Activated CD8-positive, alpha-beta T cell treated with anti-CD3 and anti-CD28 coated beads for 36 hours (primary cell): ENCODE data around the gene MAU2. TPM values are rescaled to one million over a fixed set of nuclear protein-coding genes. Genes with fewer than 3 reads are reported as not detected.
A peak's percentile ranks its signal among the peaks of the same experiment; 100 is the strongest.
"Not testable (repeated sequence)": the region's sequence is repeated elsewhere in the genome, so short reads cannot be mapped to it uniquely, and the experiment has no call there.

ENCODE experiments used
- ATAC-seq: fragments of 200-7000 bp; cut with Tn5 transposase; one replicate; pipeline ENCODE4 v1.10.0; 2021; ENCODE audit warnings: mild to moderate bottlenecking, moderate library complexity
- CTCF ChIA-PET: fragments of 350-600 bp; sonication (Branson Sonifier 250); formaldehyde crosslinking; loops from one replicate; lab custom pipeline; 2021; ENCODE audit warnings: antibody characterized with exemption; lab: Charles Lee
- POLR2A ChIA-PET: fragments of 350-600 bp; sonication (Branson Sonifier 250); formaldehyde crosslinking; loops from one replicate; lab custom pipeline; 2021; ENCODE audit warnings: antibody characterized with exemption; lab: Charles Lee
- DNase-seq: peaks from one replicate; pipeline ENCODE4 v3.0.0-alpha.2; 2020
- H3K27ac Mint-ChIP-seq: one replicate; pipeline ENCODE4 v1.8.0; 2021; ENCODE audit warnings: mild to moderate bottlenecking, mixed read lengths
- H3K27me3 Mint-ChIP-seq: one replicate; pipeline ENCODE4 v1.8.0; 2021; ENCODE audit warnings: mixed read lengths
- H3K36me3 Mint-ChIP-seq: one replicate; pipeline ENCODE4 v1.8.0; 2021; ENCODE audit warnings: low read depth, mixed read lengths
- H3K4me1 Mint-ChIP-seq: one replicate; pipeline ENCODE4 v1.8.0; 2021; ENCODE audit warnings: low read depth, mixed read lengths
- H3K4me3 Mint-ChIP-seq: one replicate; pipeline ENCODE4 v1.8.0; 2021; ENCODE audit warnings: mild to moderate bottlenecking, moderate library complexity, mixed read lengths
- H3K9me3 Mint-ChIP-seq: one replicate; pipeline ENCODE4 v1.8.0; 2021; ENCODE audit warnings: mixed read lengths
- intact Hi-C: fragments of 100-400 bp; cut with micrococcal nuclease; formaldehyde crosslinking; loops from one replicate; pipeline ENCODE4 v1.10.0; 2022
- total RNA-seq, 2 experiments: library from RNA; stranded (reverse); gene quantifications; one replicate each; pipeline ENCODE4 v1.2.3, GENCODE V29; 2021
- TF ChIP-seq, protein P1 (sequence below): fragments of 200-600 bp; IDR thresholded peaks from one replicate; pipeline ENCODE4 v1.8.0; 2022; ENCODE audit warnings: antibody characterized with exemption, mild to moderate bottlenecking

MAU2 gene
- total RNA-seq, 2 experiments from 2014 or later, result 38.4 to 39.4 TPM

DNA sequence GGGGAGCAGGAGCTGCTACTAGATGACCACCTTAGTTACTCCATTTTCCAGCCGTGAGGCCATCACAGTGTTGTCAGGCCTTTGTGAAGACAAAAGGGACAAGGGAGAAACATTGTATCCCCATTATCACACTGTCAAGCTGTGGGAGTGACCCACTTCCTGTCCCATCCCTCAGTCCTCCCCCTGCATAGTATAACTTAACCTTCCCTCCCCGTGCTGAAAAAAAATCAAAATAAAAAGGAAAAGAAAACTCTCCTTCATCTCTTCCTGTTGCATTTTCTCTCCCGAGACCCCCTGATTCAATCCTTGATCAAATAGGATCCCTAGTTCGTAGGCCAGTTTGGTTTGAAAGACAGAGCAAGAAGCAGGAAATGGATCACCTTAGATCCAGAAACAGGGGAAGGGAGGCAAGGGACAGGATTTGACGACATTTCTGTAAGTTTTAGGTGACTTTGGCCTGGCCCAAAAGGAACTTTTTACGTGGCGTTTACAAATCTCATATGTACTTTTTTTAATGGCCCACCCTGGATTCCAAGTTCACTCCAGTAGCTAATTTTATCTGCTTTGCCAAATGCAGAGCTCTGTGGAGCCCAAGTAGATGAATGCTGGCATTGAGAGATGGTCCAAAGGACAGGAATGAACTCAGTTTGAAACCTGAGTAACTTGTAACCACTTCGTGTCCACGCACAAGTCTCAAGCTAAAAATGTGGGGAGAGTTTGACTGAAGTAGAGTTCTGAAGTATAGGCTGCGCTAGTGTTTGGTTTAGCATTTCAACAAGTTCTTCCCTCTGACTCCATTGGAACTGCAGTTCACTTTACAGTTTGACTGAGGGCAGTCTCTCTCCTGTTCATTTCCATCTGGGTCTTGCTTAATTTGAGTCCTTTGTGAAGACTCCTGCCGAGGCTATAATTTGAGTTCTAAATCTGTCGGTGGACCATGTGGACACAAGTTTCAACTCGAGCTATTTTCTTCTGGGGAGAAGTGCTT, 68.2 kb downstream of the MAU2 start:
- Mint-ChIP-seq H3K9me3 (no peaks in the 10 kb centered on the region), H3K4me1 (peaks cover 51% of the 10 kb centered on the region), H3K4me3 (peak overlapping the region; percentile 86), H3K27me3 (no peaks in the 10 kb centered on the region), H3K27ac (peak overlapping the region; percentile 86), H3K36me3 (peaks cover 9% of the 10 kb centered on the region)
- intact Hi-C loops, result loop anchor here (5.0 kb wide), 1 partner anchor 98 kb away; no protein-coding TSS in a partner anchor
- ATAC-seq (no peak), DNase-seq (no peak)
- ChIA-PET CTCF (interaction anchor here (0.6 to 1.8 kb wide), 5 partner anchors 8 to 102 kb away, joined by 3 to 6 read pairs (median 4); partner anchors contain the start of gene GATAD2A), POLR2A (interaction anchor here (0.8 to 2.6 kb wide), 5 partner anchors 16 to 101 kb away, joined by 3 to 10 read pairs (median 3); partner anchors contain the start of gene GATAD2A)
- TF ChIP-seq, protein P1, sequence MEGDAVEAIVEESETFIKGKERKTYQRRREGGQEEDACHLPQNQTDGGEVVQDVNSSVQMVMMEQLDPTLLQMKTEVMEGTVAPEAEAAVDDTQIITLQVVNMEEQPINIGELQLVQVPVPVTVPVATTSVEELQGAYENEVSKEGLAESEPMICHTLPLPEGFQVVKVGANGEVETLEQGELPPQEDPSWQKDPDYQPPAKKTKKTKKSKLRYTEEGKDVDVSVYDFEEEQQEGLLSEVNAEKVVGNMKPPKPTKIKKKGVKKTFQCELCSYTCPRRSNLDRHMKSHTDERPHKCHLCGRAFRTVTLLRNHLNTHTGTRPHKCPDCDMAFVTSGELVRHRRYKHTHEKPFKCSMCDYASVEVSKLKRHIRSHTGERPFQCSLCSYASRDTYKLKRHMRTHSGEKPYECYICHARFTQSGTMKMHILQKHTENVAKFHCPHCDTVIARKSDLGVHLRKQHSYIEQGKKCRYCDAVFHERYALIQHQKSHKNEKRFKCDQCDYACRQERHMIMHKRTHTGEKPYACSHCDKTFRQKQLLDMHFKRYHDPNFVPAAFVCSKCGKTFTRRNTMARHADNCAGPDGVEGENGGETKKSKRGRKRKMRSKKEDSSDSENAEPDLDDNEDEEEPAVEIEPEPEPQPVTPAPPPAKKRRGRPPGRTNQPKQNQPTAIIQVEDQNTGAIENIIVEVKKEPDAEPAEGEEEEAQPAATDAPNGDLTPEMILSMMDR, result no peak

GRCh38 chr19:19389683-19390082, 69.1 kb downstream of the MAU2 start:
- Mint-ChIP-seq H3K4me3 (peak overlapping the region; percentile 86), H3K27ac (peak overlapping the region; percentile 86), H3K4me1 (peaks cover 59% of the 10 kb centered on the region)
- H3K9me3 Mint-ChIP-seq, ATAC-seq, H3K36me3 Mint-ChIP-seq, H3K27me3 Mint-ChIP-seq: not testable (repeated sequence)
- peak; percentile 49 for DNase-seq
- POLR2A ChIA-PET, result interaction anchor here (1.1 to 2.6 kb wide), 3 partner anchors 11 to 17 kb away, joined by 3 to 10 read pairs (median 7); partner anchors contain the start of gene GATAD2A
- CTCF ChIA-PET, result interaction anchor here (1.0 to 1.8 kb wide), 4 partner anchors 8 to 101 kb away, joined by 3 to 6 read pairs (median 4); partner anchors contain the start of gene GATAD2A
- intact Hi-C loops, result loop anchor here (5.0 kb wide), 1 partner anchor 98 kb away; no protein-coding TSS in a partner anchor

GRCh38 chr19:19394333-19394732, 73.7 kb downstream of the MAU2 start:
- intact Hi-C loops, H3K27me3 Mint-ChIP-seq, CTCF ChIA-PET, H3K4me3 Mint-ChIP-seq, H3K9me3 Mint-ChIP-seq, DNase-seq, H3K36me3 Mint-ChIP-seq, ATAC-seq: not testable (repeated sequence)
- Mint-ChIP-seq H3K27ac (peak overlapping the region; percentile 80), H3K4me1 (peaks cover 40% of the 10 kb centered on the region)
- POLR2A ChIA-PET, result interaction anchor here (1.9 kb wide), 1 partner anchor 9 kb away, joined by 8 read pairs; no protein-coding TSS in a partner anchor

DNA sequence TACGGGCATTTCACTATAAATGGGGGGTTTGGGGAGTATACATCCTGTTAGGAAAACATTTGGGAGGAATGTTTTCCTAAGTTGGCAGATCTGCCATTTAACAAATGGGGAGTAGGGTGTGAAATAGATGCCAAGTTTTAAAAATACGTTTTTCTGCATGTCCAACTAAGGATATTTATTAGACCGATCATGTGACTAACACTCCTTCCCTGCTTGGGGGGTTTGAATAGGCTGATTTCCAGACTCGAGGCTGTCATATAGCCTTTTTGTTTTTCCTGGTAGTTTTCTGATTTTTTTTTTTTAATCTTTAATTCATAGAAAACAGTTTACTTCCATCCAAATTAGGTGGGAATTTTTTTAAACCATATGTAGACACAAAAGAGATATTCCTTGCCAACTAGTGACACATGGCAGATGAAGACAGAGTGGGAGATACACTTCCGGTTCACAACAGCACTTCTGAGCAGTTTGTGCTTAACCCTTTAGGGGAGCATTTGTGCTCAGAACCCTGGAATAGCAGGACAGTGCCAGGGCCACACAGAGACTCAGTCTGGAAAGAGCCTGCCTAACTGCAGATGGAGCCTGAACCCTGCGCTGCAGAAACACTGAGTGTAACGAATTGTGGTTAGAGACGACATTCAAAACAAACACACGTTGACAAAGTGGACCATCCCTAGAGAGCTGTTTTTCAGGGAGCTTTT, 79.3 kb downstream of the MAU2 start:
- Mint-ChIP-seq H3K4me1 (peaks cover 33% of the 10 kb centered on the region), H3K9me3 (no peaks in the 10 kb centered on the region), H3K36me3 (no peaks in the 10 kb centered on the region), H3K27ac (peak overlapping the region; percentile 16), H3K4me3 (no peak overlapping the region), H3K27me3 (no peaks in the 10 kb centered on the region)
- TF ChIP-seq, protein P1, result no peak
- ATAC-seq (no peak), DNase-seq (no peak)
- intact Hi-C loops, result no loop called here
- CTCF ChIA-PET, result no interaction called here
- POLR2A ChIA-PET, result interaction anchor here (1.1 kb wide), 1 partner anchor 51 kb away, joined by 4 read pairs; no protein-coding TSS in a partner anchor

GRCh38 chr19:19402656-19403372, 82.2 kb downstream of the MAU2 start:
- H3K27me3 Mint-ChIP-seq, result no peaks in the 10 kb centered on the region
- TF ChIP-seq, protein P1, result no peak
- CTCF ChIA-PET, result no interaction called here
- peaks cover 48% of the 10 kb centered on the region for H3K4me1 Mint-ChIP-seq
- H3K27ac Mint-ChIP-seq, result peak overlapping the region; percentile 74
- ATAC-seq (no peak), DNase-seq (no peak)
- peaks cover 8% of the 10 kb centered on the region for H3K36me3 Mint-ChIP-seq
- POLR2A ChIA-PET, result interaction anchor here (1.2 kb wide), 1 partner anchor 87 kb away, joined by 5 read pairs; no protein-coding TSS in a partner anchor
- H3K4me3 Mint-ChIP-seq, result no peak overlapping the region
- H3K9me3 Mint-ChIP-seq, result no peaks in the 10 kb centered on the region
- intact Hi-C loops, result no loop called here
